ENCODE measurements around the gene KCTD17. TPM values are rescaled to one million over a fixed set of nuclear protein-coding genes. Genes with fewer than 3 reads are reported as not detected.

The KCTD17 gene
- total and polyA plus RNA-seq, 2 of the 13 experiments (the other 11 are each of a cell fraction or from before 2014, with no cell fraction given): 5.3 to 11.7 TPM

DNA sequence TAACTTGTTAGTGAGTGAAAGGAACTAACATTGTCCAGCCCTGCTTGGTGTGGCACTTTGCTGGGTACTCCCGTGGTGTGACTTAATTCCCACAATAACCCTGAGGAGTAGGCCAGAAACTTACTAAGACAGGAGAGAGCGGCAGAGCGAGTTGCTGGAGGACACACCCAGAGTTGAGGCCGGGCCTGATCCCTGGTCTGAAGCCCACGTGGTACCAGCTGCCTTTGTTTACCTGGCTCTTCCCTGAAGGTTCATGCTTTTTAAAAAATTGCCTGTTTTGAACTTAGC, 31.4 kb upstream of the KCTD17 start (continued):
- no peak for TF ChIP-seq ZNF709 (CRISPR knock-in tag; IDR thresholded peaks at IDR 0.05)
- TF ChIP-seq, protein P1, sequence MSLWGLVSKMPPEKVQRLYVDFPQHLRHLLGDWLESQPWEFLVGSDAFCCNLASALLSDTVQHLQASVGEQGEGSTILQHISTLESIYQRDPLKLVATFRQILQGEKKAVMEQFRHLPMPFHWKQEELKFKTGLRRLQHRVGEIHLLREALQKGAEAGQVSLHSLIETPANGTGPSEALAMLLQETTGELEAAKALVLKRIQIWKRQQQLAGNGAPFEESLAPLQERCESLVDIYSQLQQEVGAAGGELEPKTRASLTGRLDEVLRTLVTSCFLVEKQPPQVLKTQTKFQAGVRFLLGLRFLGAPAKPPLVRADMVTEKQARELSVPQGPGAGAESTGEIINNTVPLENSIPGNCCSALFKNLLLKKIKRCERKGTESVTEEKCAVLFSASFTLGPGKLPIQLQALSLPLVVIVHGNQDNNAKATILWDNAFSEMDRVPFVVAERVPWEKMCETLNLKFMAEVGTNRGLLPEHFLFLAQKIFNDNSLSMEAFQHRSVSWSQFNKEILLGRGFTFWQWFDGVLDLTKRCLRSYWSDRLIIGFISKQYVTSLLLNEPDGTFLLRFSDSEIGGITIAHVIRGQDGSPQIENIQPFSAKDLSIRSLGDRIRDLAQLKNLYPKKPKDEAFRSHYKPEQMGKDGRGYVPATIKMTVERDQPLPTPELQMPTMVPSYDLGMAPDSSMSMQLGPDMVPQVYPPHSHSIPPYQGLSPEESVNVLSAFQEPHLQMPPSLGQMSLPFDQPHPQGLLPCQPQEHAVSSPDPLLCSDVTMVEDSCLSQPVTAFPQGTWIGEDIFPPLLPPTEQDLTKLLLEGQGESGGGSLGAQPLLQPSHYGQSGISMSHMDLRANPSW (CRISPR knock-in tag; IDR thresholded peaks at IDR 0.05; ENCODE audit: borderline replicate concordance): no peak
- TF ChIP-seq SOX6 (IDR thresholded peaks at IDR 0.05): no peak
- TF ChIP-seq SOX6 (CRISPR knock-in tag; IDR thresholded peaks at IDR 0.05): no peak
- TF ChIP-seq SP4 (CRISPR knock-in tag; IDR thresholded peaks at IDR 0.05): no peak
- TF ChIP-seq NFIB (CRISPR knock-in tag; IDR thresholded peaks at IDR 0.05; ENCODE audit: borderline replicate concordance): no peak
- TF ChIP-seq CHD2 (IDR thresholded peaks at IDR 0.05; ENCODE audit: low read depth, low read length): no peak
- no peak for TF ChIP-seq ZFP36 (IDR thresholded peaks at IDR 0.05; ENCODE audit: borderline replicate concordance, low read depth, low read length, partially characterized antibody)
- no peak for TF ChIP-seq NR2C2 (CRISPR knock-in tag; IDR thresholded peaks at IDR 0.05; ENCODE audit: borderline replicate concordance)
- TF ChIP-seq MAFK (conservative IDR thresholded peaks at IDR 0.05 in 1 of 2, IDR thresholded peaks at IDR 0.05 in 1 of 2; ENCODE audit: low read length in 2 of 2): no peak
- TF ChIP-seq CREB1 (IDR thresholded peaks at IDR 0.05): no peak
- TF ChIP-seq CREB1 (CRISPR knock-in tag; IDR thresholded peaks at IDR 0.05): no peak
- TF ChIP-seq, protein P2, sequence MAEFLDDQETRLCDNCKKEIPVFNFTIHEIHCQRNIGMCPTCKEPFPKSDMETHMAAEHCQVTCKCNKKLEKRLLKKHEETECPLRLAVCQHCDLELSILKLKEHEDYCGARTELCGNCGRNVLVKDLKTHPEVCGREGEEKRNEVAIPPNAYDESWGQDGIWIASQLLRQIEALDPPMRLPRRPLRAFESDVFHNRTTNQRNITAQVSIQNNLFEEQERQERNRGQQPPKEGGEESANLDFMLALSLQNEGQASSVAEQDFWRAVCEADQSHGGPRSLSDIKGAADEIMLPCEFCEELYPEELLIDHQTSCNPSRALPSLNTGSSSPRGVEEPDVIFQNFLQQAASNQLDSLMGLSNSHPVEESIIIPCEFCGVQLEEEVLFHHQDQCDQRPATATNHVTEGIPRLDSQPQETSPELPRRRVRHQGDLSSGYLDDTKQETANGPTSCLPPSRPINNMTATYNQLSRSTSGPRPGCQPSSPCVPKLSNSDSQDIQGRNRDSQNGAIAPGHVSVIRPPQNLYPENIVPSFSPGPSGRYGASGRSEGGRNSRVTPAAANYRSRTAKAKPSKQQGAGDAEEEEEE (CRISPR knock-in tag; IDR thresholded peaks at IDR 0.05; ENCODE audit: borderline replicate concordance): no peak
- TF ChIP-seq ZNF225 (CRISPR knock-in tag; IDR thresholded peaks at IDR 0.05): no peak
- TF ChIP-seq, protein P3, sequence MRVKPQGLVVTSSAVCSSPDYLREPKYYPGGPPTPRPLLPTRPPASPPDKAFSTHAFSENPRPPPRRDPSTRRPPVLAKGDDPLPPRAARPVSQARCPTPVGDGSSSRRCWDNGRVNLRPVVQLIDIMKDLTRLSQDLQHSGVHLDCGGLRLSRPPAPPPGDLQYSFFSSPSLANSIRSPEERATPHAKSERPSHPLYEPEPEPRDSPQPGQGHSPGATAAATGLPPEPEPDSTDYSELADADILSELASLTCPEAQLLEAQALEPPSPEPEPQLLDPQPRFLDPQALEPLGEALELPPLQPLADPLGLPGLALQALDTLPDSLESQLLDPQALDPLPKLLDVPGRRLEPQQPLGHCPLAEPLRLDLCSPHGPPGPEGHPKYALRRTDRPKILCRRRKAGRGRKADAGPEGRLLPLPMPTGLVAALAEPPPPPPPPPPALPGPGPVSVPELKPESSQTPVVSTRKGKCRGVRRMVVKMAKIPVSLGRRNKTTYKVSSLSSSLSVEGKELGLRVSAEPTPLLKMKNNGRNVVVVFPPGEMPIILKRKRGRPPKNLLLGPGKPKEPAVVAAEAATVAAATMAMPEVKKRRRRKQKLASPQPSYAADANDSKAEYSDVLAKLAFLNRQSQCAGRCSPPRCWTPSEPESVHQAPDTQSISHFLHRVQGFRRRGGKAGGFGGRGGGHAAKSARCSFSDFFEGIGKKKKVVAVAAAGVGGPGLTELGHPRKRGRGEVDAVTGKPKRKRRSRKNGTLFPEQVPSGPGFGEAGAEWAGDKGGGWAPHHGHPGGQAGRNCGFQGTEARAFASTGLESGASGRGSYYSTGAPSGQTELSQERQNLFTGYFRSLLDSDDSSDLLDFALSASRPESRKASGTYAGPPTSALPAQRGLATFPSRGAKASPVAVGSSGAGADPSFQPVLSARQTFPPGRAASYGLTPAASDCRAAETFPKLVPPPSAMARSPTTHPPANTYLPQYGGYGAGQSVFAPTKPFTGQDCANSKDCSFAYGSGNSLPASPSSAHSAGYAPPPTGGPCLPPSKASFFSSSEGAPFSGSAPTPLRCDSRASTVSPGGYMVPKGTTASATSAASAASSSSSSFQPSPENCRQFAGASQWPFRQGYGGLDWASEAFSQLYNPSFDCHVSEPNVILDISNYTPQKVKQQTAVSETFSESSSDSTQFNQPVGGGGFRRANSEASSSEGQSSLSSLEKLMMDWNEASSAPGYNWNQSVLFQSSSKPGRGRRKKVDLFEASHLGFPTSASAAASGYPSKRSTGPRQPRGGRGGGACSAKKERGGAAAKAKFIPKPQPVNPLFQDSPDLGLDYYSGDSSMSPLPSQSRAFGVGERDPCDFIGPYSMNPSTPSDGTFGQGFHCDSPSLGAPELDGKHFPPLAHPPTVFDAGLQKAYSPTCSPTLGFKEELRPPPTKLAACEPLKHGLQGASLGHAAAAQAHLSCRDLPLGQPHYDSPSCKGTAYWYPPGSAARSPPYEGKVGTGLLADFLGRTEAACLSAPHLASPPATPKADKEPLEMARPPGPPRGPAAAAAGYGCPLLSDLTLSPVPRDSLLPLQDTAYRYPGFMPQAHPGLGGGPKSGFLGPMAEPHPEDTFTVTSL (CRISPR knock-in tag; IDR thresholded peaks at IDR 0.05; ENCODE audit: borderline replicate concordance): no peak
- TF ChIP-seq SALL1 (CRISPR knock-in tag; IDR thresholded peaks at IDR 0.05): no peak
- no peak for TF ChIP-seq NBN (conservative IDR thresholded peaks at IDR 0.05)
- TF ChIP-seq DR1 (CRISPR knock-in tag; IDR thresholded peaks at IDR 0.05): no peak
- TF ChIP-seq, protein P4, sequence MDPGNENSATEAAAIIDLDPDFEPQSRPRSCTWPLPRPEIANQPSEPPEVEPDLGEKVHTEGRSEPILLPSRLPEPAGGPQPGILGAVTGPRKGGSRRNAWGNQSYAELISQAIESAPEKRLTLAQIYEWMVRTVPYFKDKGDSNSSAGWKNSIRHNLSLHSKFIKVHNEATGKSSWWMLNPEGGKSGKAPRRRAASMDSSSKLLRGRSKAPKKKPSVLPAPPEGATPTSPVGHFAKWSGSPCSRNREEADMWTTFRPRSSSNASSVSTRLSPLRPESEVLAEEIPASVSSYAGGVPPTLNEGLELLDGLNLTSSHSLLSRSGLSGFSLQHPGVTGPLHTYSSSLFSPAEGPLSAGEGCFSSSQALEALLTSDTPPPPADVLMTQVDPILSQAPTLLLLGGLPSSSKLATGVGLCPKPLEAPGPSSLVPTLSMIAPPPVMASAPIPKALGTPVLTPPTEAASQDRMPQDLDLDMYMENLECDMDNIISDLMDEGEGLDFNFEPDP (CRISPR knock-in tag; conservative IDR thresholded peaks at IDR 0.05): no peak
